Endothelial cell of umbilical vein (primary cell): ENCODE results near the gene STK32C. TPM values are rescaled to one million over a fixed set of nuclear protein-coding genes. Genes with fewer than 3 reads are reported as not detected.

Experiments used
- BruUV-seq: library from RNA; stranded (reverse); fragments of 400-500 nt; replicated peaks from 2 replicates; lab custom pipeline; 2021; lab: Mats Ljungman, UMichigan
- CTCF ChIA-PET: fragments of 300-600, 350-600 bp; sonication (Branson Sonifier 250); formaldehyde crosslinking; loops from one replicate; lab custom pipeline; 2021; ENCODE audit warnings: antibody characterized with exemption, inconsistent platforms; lab: Charles Lee
- POLR2A ChIA-PET: fragments of 300-600, 350-600 bp; sonication (Branson Sonifier 250); formaldehyde crosslinking; loops from one replicate; lab custom pipeline; 2021; ENCODE audit warnings: antibody characterized with exemption, inconsistent platforms; lab: Charles Lee
- DNase-seq: peaks from one replicate; pipeline ENCODE4 v3.0.0-alpha.2; 2011; ENCODE audit warnings: low read depth, low spot score
- FAIRE-seq: peaks from 2 replicates; lab custom pipeline; 2011; peaks lifted over from hg19 to GRCh38; lab: Jason Lieb, UNC
- H2AFZ ChIP-seq: 2 replicates; pipeline ENCODE4 v1.6.0; 2012; ENCODE audit warnings: low read depth, low read length, control low read depth, inconsistent platforms
- H3K27ac ChIP-seq: 2 replicates; pipeline ENCODE4 v1.5.1; 2011; ENCODE audit warnings: low read depth, mild to moderate bottlenecking, control low read depth, low read length, moderate library complexity; ENCODE audit not compliant: insufficient read depth
- H3K27me3 ChIP-seq, 2 experiments: 2 replicates each; pipeline versions ENCODE4 v1.6.0 to v1.6.1; 2011; ENCODE audit warnings: low read length in 2 of 2, mixed read lengths in 1 of 2; ENCODE audit not compliant: control insufficient read depth in 2 of 2, insufficient read depth in 2 of 2
- H3K36me3 ChIP-seq, 2 experiments: 2 replicates in 1 of 2; 3 replicates in 1 of 2; pipeline ENCODE4 v1.5.1; 2011; ENCODE audit warnings: low read length in 2 of 2, mild to moderate bottlenecking in 1 of 2, moderate library complexity in 1 of 2; ENCODE audit not compliant: control insufficient read depth in 2 of 2, insufficient read depth in 2 of 2; ENCODE audit errors: extremely low read depth in 1 of 2
- H3K4me1 ChIP-seq: 3 replicates; pipeline ENCODE4 v1.5.1; 2011; ENCODE audit warnings: mild to moderate bottlenecking, low read length; ENCODE audit not compliant: control insufficient read depth, insufficient read depth; ENCODE audit errors: extremely low read depth
- H3K4me2 ChIP-seq: 2 replicates; pipeline ENCODE4 v1.6.1; 2011; ENCODE audit warnings: low read length, control low read depth, mixed read lengths; ENCODE audit not compliant: insufficient read depth
- H3K4me3 ChIP-seq, 3 experiments: fragments of 200-600 bp in 1 of 3; sonication (generic), shearing (Covaris generic) in 1 of 3; replicated peaks in 1 of 3; 2 replicates each; pipeline ENCODE4 v1.5.1; 2011 to 2016; ENCODE audit warnings: control low read depth in 3 of 3, low read length in 3 of 3, mild to moderate bottlenecking in 2 of 3, inconsistent platforms in 1 of 3, low read depth in 1 of 3, moderate library complexity in 1 of 3; ENCODE audit not compliant: insufficient read depth in 1 of 3
- H3K79me2 ChIP-seq: 2 replicates; pipeline ENCODE4 v1.6.0; 2012; ENCODE audit warnings: low read length, inconsistent platforms; ENCODE audit not compliant: control insufficient read depth, insufficient read depth
- H3K9ac ChIP-seq: replicated peaks from 2 replicates; pipeline ENCODE3; 2011; ENCODE audit warnings: low read length, control low read depth; ENCODE audit not compliant: insufficient read depth; ENCODE audit errors: extremely low read depth
- H3K9me1 ChIP-seq: replicated peaks from 3 replicates; pipeline ENCODE4 v1.6.0; 2011; ENCODE audit warnings: mild to moderate bottlenecking, low read length; ENCODE audit not compliant: control insufficient read depth, insufficient read depth; ENCODE audit errors: extremely low read depth
- H3K9me3 ChIP-seq: replicated peaks from 2 replicates; pipeline ENCODE4 v1.5.1; 2012; ENCODE audit warnings: low read length, inconsistent platforms; ENCODE audit not compliant: control insufficient read depth, insufficient read depth
- H4K20me1 ChIP-seq: replicated peaks from 2 replicates; pipeline ENCODE3; 2011; ENCODE audit warnings: mild to moderate bottlenecking, low read length; ENCODE audit not compliant: control insufficient read depth, insufficient read depth; ENCODE audit errors: extremely low read depth
- EZH2 ChIP-seq: IDR thresholded peaks from 2 replicates; pipeline ENCODE4 v1.6.1; 2012; ENCODE audit warnings: borderline replicate concordance, low read depth, mild to moderate bottlenecking, moderate library complexity, low read length, inconsistent platforms; ENCODE audit not compliant: severe bottlenecking
- FOS ChIP-seq: IDR thresholded peaks from 2 replicates; pipeline ENCODE4 v1.6.1; 2011; ENCODE audit warnings: mild to moderate bottlenecking, low read length, moderate library complexity, borderline replicate concordance; ENCODE audit not compliant: insufficient read depth
- GATA2 ChIP-seq: IDR thresholded peaks from 2 replicates; pipeline ENCODE4 v1.7.0; 2011; ENCODE audit warnings: low read depth, mild to moderate bottlenecking, moderate library complexity, mixed read lengths, low read length; ENCODE audit not compliant: insufficient read length, insufficient read depth
- JUN ChIP-seq: IDR thresholded peaks from 2 replicates; pipeline ENCODE4 v1.6.1; 2011; ENCODE audit warnings: borderline replicate concordance, low read depth; ENCODE audit not compliant: insufficient read length, insufficient read depth
- POLR2AphosphoS5 ChIP-seq: IDR thresholded peaks from 2 replicates; pipeline ENCODE4 v1.6.1; 2012; ENCODE audit warnings: low read depth, mild to moderate bottlenecking, control low read depth, low read length, moderate library complexity; ENCODE audit not compliant: insufficient read depth
- dilution Hi-C: fragments of 300-500 bp; cut with MboI; formaldehyde crosslinking; loops from one replicate; pipeline ENCODE4 v1.15.0; 2019; ENCODE audit warnings: low sequenced_read_pairs; ENCODE audit not compliant: extremely low pct_ligation_motif_present
- intact Hi-C: fragments of 100-400 bp; cut with micrococcal nuclease; formaldehyde crosslinking; loops from one replicate; pipeline ENCODE4 v1.10.0; 2022
- polyA plus RNA-seq, 4 experiments: library from polyadenylated mRNA; depleted of rRNA in 3 of 4; stranded (reverse) in 3 of 4; unstranded in 1 of 4; fragments of >200 nt; gene quantifications; 2 replicates each; pipeline versions ENCODE4 v1.2.1 to v1.2.3, GENCODE V29; 2011 to 2012; ENCODE audit warnings: missing spikeins in 1 of 4
- total RNA-seq: library from RNA; stranded (reverse); gene quantifications from 2 replicates; pipeline ENCODE4 v1.2.3, GENCODE V29; 2021
- TF ChIP-seq, protein P1 (sequence below), 2 donors: IDR thresholded peaks; 1 replicate in 1 of 2; 2 replicates in 1 of 2; pipeline ENCODE4 v1.5.1; 2011; ENCODE audit warnings: low read length in 2 of 2, mild to moderate bottlenecking in 2 of 2, moderate library complexity in 2 of 2, control low read depth in 1 of 2, inconsistent platforms in 1 of 2, low read depth in 1 of 2; ENCODE audit not compliant: insufficient read depth in 1 of 2; ENCODE audit errors: extremely low read depth in 1 of 2
- TF ChIP-seq, protein P2 (sequence below): IDR thresholded peaks from 2 replicates; pipeline ENCODE4 v1.6.1; 2011; ENCODE audit not compliant: insufficient read depth, insufficient read length

STK32C gene
- total and polyA plus RNA-seq, 2 donors (not counting 3 experiments of a cell fraction or from before 2014, with no cell fraction given), result 5.4 to 14.1 TPM

DNA sequence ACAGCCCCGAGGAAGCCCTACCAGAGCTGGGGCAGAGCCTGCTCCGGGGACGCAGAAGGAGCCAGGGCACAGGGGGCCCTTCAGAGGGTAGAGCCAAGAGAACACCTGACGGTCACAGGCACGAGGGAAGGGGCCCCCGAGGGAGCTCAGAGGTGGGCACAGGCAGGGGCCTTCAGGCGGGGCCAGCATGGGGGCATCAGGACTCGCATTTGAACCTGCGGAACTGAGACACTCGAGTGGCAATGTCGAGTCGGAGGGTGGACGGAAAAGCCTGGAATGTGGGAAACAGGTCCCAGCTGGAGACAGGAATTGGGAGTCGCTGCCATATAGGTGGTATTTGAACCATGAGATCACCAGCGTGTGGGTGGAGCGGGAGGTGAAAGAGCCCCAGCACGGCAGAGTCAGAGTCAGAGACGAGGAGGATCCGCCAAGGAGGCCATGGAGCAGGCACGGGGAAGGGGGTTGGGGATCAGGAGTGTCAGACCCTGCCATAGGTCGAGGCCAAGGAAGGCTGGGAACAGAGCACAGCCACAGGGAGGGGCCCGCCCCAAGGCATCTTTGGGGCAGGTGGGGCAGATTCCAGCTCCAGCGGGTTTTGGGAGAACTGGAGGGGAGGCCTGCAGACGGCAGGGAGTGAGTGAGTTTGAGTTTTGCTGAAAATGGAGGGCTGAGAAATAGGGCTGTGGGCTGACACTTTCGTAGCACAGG is 13.8 kb downstream of the STK32C start:
- no TSS peak for BruUV-seq
- CTCF ChIA-PET, result interaction anchor here (1.0 to 1.2 kb wide), 2 partner anchors 36 to 44 kb away, joined by 3 to 4 read pairs; no protein-coding TSS in a partner anchor
- POLR2A ChIA-PET, result no interaction called here

More for the DNA sequence above, 13.8 kb downstream of the STK32C start:
- DNase-seq (no peak), FAIRE-seq (no peak)
- Histone ChIP-seq H3K4me1 (no peaks in the 10 kb centered on the region), H3K9me1 (no peaks in the 10 kb centered on the region), H3K27me3 (no peaks in the 10 kb centered on the region), H3K79me2 (no peaks in the 10 kb centered on the region), H3K4me2 (no peak overlapping the region), H3K27ac (no peak overlapping the region), H3K9ac (no peak overlapping the region), H3K36me3 (no peaks in the 10 kb centered on the region), H3K4me3 (no peak overlapping the region), H3K9me3 (no peaks in the 10 kb centered on the region), H2AFZ (no peak overlapping the region), H4K20me1 (no peaks in the 10 kb centered on the region)
- intact Hi-C loops (no loop called here), dilution Hi-C loops (no loop called here)
- TF ChIP-seq EZH2, result no peak
- TF ChIP-seq, protein P1, sequence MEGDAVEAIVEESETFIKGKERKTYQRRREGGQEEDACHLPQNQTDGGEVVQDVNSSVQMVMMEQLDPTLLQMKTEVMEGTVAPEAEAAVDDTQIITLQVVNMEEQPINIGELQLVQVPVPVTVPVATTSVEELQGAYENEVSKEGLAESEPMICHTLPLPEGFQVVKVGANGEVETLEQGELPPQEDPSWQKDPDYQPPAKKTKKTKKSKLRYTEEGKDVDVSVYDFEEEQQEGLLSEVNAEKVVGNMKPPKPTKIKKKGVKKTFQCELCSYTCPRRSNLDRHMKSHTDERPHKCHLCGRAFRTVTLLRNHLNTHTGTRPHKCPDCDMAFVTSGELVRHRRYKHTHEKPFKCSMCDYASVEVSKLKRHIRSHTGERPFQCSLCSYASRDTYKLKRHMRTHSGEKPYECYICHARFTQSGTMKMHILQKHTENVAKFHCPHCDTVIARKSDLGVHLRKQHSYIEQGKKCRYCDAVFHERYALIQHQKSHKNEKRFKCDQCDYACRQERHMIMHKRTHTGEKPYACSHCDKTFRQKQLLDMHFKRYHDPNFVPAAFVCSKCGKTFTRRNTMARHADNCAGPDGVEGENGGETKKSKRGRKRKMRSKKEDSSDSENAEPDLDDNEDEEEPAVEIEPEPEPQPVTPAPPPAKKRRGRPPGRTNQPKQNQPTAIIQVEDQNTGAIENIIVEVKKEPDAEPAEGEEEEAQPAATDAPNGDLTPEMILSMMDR (IDR thresholded peaks at IDR 0.05; ENCODE audit: extremely low read depth in 1 of 2, insufficient read depth in 1 of 2, low read depth in 1 of 2, low read length in 2 of 2), result no peak
- TF ChIP-seq, protein P2, sequence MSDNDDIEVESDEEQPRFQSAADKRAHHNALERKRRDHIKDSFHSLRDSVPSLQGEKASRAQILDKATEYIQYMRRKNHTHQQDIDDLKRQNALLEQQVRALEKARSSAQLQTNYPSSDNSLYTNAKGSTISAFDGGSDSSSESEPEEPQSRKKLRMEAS, result no peak
- no peak for TF ChIP-seq FOS
- no peak for TF ChIP-seq POLR2AphosphoS5
- no peak for TF ChIP-seq GATA2
- no peak for TF ChIP-seq JUN
